Measurements from ENCODE around the gene CPA4.

GRCh38 chr7:130293521-130293920 is 560 bp downstream of the CPA4 start:
- TF ChIP-seq CTCF (IDR thresholded peaks at IDR 0.05) (no peak), POLR2A (IDR thresholded peaks at IDR 0.05) (no peak)

Measured in lower leg skin (tissue), 3 donors.